GM12878 (cell line): ENCODE results near the gene ID3. TPM values are rescaled to one million over a fixed set of nuclear protein-coding genes. Genes with fewer than 3 reads are reported as not detected.

ENCODE experiments used
- ATF7 ChIP-seq: fragments of 450-650 bp; IDR thresholded peaks from 2 replicates; pipeline ENCODE4 v1.6.1; 2016; ENCODE audit warnings: low read depth, mild to moderate bottlenecking
- BCL11A ChIP-seq: IDR thresholded peaks from 2 replicates; pipeline ENCODE4 v1.6.1; 2011; ENCODE audit warnings: low read depth, low read length
- CBFB ChIP-seq: IDR thresholded peaks from 2 replicates; pipeline ENCODE4 v1.6.1; 2016; ENCODE audit warnings: antibody characterized with exemption, low read depth
- CBX5 ChIP-seq: sonication (generic); IDR thresholded peaks from 2 replicates; pipeline ENCODE4 v1.6.1; 2016; ENCODE audit warnings: low read depth, moderate library complexity, mild to moderate bottlenecking, inconsistent platforms
- CREB1 ChIP-seq: IDR thresholded peaks from 2 replicates; pipeline ENCODE4 v1.6.1; 2012; ENCODE audit warnings: low read depth, mild to moderate bottlenecking, inconsistent platforms
- DPF2 ChIP-seq: fragments of 450-650 bp; IDR thresholded peaks from 2 replicates; pipeline ENCODE4 v1.6.1; 2017; ENCODE audit warnings: mild to moderate bottlenecking
- EED ChIP-seq: sonication (generic); IDR thresholded peaks from 2 replicates; pipeline ENCODE4 v1.6.1; 2016; ENCODE audit warnings: antibody characterized with exemption, low read depth
- EP300 ChIP-seq, 2 experiments: fragments of 150-350 bp in 1 of 2; IDR thresholded peaks; 2 replicates each; pipeline ENCODE4 v1.6.1; 2011 to 2012; ENCODE audit warnings: low read depth in 2 of 2, low read length in 2 of 2, borderline replicate concordance in 1 of 2, improper control_type of control experiment in 1 of 2, inconsistent platforms in 1 of 2; ENCODE audit not compliant: control insufficient read depth in 1 of 2
- HDAC2 ChIP-seq: fragments of 200-600 bp; sonication (generic); IDR thresholded peaks from 2 replicates; pipeline ENCODE4 v1.6.1; 2017
- IKZF1 ChIP-seq: fragments of 450-650 bp; conservative IDR thresholded peaks from 2 replicates; pipeline ENCODE4 v1.6.1; 2017; ENCODE audit warnings: antibody characterized with exemption, mild to moderate bottlenecking
- IKZF2 ChIP-seq, 2 experiments: fragments of 450-650 bp; IDR thresholded peaks; 2 replicates each; pipeline ENCODE4 v1.6.1; 2017; ENCODE audit warnings: mild to moderate bottlenecking in 2 of 2, moderate library complexity in 2 of 2
- IRF4 ChIP-seq: IDR thresholded peaks from 2 replicates; pipeline ENCODE4 v1.6.1; 2011; ENCODE audit warnings: low read depth, low read length
- LARP7 ChIP-seq: fragments of 450-650 bp; IDR thresholded peaks from 2 replicates; pipeline ENCODE4 v1.6.1; 2017; ENCODE audit warnings: mild to moderate bottlenecking
- MAX ChIP-seq: IDR thresholded peaks from 2 replicates; pipeline ENCODE4 v1.6.1; 2012; ENCODE audit warnings: low read depth, low read length, improper control_type of control experiment
- MTA2 ChIP-seq: fragments of 450-650 bp; IDR thresholded peaks from 2 replicates; pipeline ENCODE4 v1.6.1; 2016; ENCODE audit warnings: low read depth, mild to moderate bottlenecking, moderate library complexity
- POLR2A ChIP-seq: IDR thresholded peaks from 2 replicates; pipeline ENCODE4 v1.6.1; 2011; ENCODE audit warnings: low read depth, mild to moderate bottlenecking, low read length
- POU2F2 ChIP-seq: IDR thresholded peaks from 3 replicates; pipeline ENCODE4 v1.6.1; 2011; ENCODE audit warnings: low read depth, mild to moderate bottlenecking, low read length, borderline replicate concordance
- SIN3A ChIP-seq: IDR thresholded peaks from 2 replicates; pipeline ENCODE4 v1.6.1; 2012; ENCODE audit warnings: low read depth, low read length, improper control_type of control experiment
- SMAD1 ChIP-seq: fragments of 450-650 bp; IDR thresholded peaks from 2 replicates; pipeline ENCODE4 v1.6.1; 2018; ENCODE audit warnings: mild to moderate bottlenecking, low read depth; ENCODE audit not compliant: partially characterized antibody
- TARDBP ChIP-seq: IDR thresholded peaks from 2 replicates; pipeline ENCODE4 v1.6.1; 2016; ENCODE audit warnings: borderline replicate concordance
- TCF12 ChIP-seq: IDR thresholded peaks from 2 replicates; pipeline ENCODE4 v1.6.1; 2011; ENCODE audit warnings: low read depth, mild to moderate bottlenecking, low read length
- TCF7 ChIP-seq: IDR thresholded peaks from 2 replicates; pipeline ENCODE4 v1.6.1; 2014; ENCODE audit warnings: antibody characterized with exemption, borderline replicate concordance
- ZNF274 ChIP-seq: IDR thresholded peaks from one replicate; pipeline ENCODE4 v1.8.0; 2011; ENCODE audit not compliant: insufficient read length, insufficient read depth
- polyA plus RNA-seq, 11 experiments: library from polyadenylated mRNA; depleted of rRNA in 4 of 11; unstranded in 6 of 11; stranded (reverse) in 5 of 11; fragments of >200 nt; fragmentation: Nextera tagmentation in 4 of 11; fragmentation: Illumina TruSeq in 1 of 11; extraction: Ambion mirVana in 4 of 11; extraction: Trizol in 1 of 11; gene quantifications; 1 replicate in 1 of 11; 2 replicates in 10 of 11; pipeline versions ENCODE4 v1.2.1 to v1.2.3, GENCODE V29; 2011 to 2016; ENCODE audit warnings: inconsistent platforms in 2 of 11, missing spikeins in 2 of 11, low read depth in 1 of 11
- total RNA-seq, 4 experiments: library from RNA; depleted of rRNA in 3 of 4; stranded (reverse); fragments of >200 nt in 3 of 4; fragmentation: Illumina TruSeq in 1 of 4; extraction: Trizol in 1 of 4; gene quantifications; 2 replicates each; pipeline versions ENCODE4 v1.2.1 to v1.2.3, GENCODE V29; 2013 to 2021
- TF ChIP-seq, protein P1 (sequence below): fragments of 450-650 bp; IDR thresholded peaks from 2 replicates; pipeline ENCODE4 v1.6.1; 2017; ENCODE audit warnings: mild to moderate bottlenecking, moderate library complexity

The ID3 gene
- total and polyA plus RNA-seq, 10 of the 15 experiments (the other 5 are each of a cell fraction or from before 2014, with no cell fraction given): 42.7 to 475 (median 207) TPM

GRCh38 chr1:23558140-23558871 is 995 bp downstream of the ID3 start (continued):
- TF ChIP-seq, protein P1, sequence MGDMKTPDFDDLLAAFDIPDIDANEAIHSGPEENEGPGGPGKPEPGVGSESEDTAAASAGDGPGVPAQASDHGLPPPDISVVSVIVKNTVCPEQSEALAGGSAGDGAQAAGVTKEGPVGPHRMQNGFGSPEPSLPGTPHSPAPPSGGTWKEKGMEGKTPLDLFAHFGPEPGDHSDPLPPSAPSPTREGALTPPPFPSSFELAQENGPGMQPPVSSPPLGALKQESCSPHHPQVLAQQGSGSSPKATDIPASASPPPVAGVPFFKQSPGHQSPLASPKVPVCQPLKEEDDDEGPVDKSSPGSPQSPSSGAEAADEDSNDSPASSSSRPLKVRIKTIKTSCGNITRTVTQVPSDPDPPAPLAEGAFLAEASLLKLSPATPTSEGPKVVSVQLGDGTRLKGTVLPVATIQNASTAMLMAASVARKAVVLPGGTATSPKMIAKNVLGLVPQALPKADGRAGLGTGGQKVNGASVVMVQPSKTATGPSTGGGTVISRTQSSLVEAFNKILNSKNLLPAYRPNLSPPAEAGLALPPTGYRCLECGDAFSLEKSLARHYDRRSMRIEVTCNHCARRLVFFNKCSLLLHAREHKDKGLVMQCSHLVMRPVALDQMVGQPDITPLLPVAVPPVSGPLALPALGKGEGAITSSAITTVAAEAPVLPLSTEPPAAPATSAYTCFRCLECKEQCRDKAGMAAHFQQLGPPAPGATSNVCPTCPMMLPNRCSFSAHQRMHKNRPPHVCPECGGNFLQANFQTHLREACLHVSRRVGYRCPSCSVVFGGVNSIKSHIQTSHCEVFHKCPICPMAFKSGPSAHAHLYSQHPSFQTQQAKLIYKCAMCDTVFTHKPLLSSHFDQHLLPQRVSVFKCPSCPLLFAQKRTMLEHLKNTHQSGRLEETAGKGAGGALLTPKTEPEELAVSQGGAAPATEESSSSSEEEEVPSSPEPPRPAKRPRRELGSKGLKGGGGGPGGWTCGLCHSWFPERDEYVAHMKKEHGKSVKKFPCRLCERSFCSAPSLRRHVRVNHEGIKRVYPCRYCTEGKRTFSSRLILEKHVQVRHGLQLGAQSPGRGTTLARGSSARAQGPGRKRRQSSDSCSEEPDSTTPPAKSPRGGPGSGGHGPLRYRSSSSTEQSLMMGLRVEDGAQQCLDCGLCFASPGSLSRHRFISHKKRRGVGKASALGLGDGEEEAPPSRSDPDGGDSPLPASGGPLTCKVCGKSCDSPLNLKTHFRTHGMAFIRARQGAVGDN: 0 out of 2 replicates have a peak, but pooled peaks have one; percentile 32
- TF ChIP-seq IRF4 (0 out of 2 replicates have a peak, but pooled peaks have one; percentile 5), TARDBP (no peak), LARP7 (peak; percentile 38), CBFB (0 out of 2 replicates have a peak, but pooled peaks have one; percentile 40), TCF12 (peak; percentile 36), ZNF274 (no peak), IKZF2 (IDR thresholded peaks at IDR 0.05) (peak in 1 of 2 experiments; percentile 31; a peak in 1 of 4 replicates), TCF7 (no peak), MAX (no peak; the same call in 1 of the 2 replicates), HDAC2 (no peak), BCL11A (0 out of 2 replicates have a peak, but pooled peaks have one; percentile 8), CREB1 (peak; percentile 9; the same call in 1 of the 2 replicates), EED (peak; percentile 34), ATF7 (peak; percentile 52; the same call in 1 of the 2 replicates), IKZF1 (peak; percentile 76), DPF2 (peak; percentile 56; the same call in 1 of the 2 replicates), POLR2A (peak; percentile 78), POU2F2 (0 out of 3 replicates have a peak, but pooled peaks have one; percentile 26), EP300 (IDR thresholded peaks at IDR 0.05; ENCODE audit: borderline replicate concordance in 1 of 2, control insufficient read depth in 1 of 2, low read depth in 2 of 2, low read length in 2 of 2) (no peak), CBX5 (no peak), MTA2 (0 out of 2 replicates have a peak, but pooled peaks have one; percentile 8), SIN3A (0 out of 2 replicates have a peak, but pooled peaks have one; percentile 15), SMAD1 (peak; percentile 48)
- TF ChIP-seq, all 136 proteins: peak for 24
